HG03442 (cell line): ENCODE data around the gene TMEM40.
A peak's percentile ranks its signal among the peaks of the same experiment; 100 is the strongest.
"Not testable (repeated sequence)": the region's sequence is repeated elsewhere in the genome, so short reads cannot be mapped to it uniquely, and the experiment has no call there.

ENCODE experiments used
- ATAC-seq: cut with Tn5 transposase; IDR thresholded peaks from one replicate; pipeline ENCODE4 v1.9.1; 2021; ENCODE audit warnings: mild to moderate bottlenecking, moderate library complexity; ENCODE audit not compliant: unreplicated experiment

Gene TMEM40

DNA sequence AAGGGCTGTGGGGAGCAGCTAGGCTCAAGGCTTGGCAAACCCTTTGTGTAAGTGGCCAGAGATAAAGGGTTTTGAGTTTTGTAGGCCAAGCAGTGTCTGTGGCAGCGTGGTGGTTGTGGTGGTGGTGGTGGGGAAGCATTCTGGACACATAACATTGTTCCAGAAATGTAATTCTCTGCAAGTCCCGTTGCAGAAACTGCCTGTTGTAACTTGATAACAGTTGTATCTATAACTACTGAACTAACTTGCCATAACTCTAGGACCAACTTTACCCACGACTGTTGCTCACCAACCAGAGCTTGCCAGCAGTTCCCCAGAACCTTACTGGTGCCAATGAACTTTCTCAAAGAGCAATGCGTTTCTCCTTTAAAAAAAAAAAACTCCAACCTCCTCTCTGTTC lies 18.1 kb upstream of the TMEM40 start:
- no peak for ATAC-seq

DNA sequence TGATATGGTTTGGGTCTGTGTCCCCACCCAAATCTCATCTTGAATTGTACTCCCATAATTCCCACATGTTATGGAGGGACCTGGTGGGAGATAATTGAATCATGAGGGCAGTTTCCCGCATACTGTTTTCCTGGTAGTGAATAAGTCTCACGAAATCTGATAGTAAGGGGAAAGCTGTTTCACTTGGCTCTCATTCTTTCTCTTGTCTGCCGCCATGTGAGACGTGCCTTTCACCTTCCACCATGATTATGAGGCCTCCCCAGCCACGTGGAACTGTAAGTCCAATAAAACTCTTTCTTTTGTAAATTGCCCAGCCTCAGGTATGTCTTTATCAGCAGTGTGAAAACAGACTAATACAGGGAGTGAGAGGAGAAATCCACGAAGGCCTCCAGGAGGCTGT lies 16.9 kb upstream of the TMEM40 start:
- ATAC-seq, result not testable (repeated sequence)

DNA sequence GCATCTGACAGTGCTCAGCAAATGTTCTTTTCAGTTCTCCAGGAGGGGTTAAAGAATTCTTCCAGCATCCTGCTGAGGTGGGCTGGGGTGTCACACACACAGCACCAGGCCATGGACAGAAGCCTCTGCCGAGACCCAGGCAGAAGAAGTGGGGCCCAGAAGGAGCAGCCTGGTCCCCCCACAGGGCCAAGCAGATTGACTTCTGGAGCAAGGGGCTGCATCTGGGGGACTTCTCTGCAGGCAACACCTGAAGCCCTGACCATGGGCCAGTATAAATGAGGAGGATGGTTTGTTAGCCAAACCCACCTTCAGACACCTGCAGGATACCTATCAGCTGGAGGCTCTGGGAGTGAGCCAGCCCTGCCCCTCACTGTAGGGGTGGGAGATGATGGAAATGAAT lies 16.2 kb upstream of the TMEM40 start:
- ATAC-seq, result no peak

DNA sequence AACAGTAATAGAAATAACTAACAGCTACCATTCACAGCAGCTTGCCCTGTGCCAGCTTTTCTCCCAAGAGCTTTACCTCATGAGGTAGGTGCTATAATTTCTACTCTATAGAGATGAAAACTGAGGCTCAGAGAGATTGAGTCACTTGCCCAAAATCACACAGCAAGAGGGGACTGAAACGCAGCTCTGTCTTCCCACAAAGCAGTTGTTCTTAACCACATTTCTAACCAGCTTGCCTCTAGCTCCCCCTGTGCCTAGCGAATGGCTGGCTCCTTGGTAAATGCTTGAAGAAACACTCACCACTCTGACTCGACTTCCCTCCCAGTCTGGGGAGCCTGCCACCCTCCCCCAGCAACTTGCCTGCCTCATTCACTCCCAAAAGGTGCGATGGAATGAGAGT lies 15.6 kb upstream of the TMEM40 start:
- no peak for ATAC-seq

DNA sequence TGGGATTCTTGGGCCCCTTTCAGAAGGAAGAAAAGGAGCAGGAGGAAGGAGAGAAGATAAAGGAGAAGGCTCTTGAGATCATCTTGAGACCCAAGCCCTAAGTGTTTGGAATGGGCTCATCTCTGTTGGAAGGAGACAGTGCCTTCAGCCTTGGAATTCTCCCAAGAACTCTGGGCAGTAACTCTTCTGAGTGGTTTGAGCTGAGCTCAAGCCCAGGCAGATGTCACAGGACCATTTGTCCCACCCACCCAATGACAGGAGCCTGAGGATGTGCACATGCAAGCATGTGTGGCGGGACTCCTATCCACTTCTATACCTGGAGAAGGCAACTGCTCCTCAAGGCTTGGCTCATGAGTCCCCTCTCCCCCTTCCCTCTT lies 14.6 kb upstream of the TMEM40 start:
- no peak for ATAC-seq

DNA sequence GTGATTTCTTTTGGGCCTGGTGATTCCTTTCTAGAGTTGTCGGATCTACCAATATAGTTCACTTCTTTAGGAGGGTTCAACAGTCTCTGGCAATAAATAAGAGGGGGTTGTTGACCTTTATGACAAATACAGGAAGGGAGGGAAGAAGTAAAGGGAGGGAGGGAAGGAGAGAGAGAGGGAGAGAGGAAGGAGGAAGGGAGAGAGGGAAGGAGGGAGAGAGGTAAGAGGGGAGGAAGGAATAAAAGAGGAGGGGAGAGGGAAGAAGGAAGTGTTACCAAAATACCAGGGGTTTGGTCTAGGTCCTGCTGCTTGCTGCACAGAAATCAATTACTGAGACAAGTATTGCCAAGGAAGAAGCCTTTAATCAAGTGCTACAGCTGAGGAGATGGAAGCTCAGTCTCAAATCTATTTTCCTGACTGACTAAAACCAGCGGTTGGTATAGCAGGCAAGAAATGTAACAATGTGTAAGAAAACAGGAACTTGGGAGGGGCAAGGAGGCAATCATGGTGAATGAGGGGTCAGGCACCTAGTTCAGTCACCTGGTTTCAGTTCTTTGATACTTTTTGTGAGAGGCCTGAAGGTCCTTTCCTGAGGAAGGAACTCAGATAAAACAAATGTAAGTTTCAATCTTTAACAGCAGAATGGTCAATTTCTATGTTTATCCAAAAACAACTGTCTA lies 14.1 kb upstream of the TMEM40 start:
- no peak for ATAC-seq

DNA sequence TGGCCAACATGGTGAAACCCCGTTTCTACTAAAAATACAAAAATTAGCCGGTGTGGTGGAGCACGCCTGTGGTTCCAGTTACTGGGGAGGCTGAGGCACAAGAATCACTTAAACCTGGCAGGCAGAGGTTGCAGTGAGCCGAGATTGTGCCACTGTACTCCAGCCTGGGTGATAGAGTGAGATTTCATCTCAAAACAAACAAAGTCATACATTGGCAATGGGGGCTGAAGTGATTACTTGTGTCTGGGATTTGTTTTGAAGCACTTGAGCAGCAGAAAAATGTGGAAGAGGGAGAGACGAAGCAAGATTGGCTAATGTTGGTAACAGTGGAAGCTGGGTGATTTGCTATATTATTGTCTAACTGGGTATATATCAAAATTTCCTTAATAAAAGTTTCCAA lies 13.4 kb upstream of the TMEM40 start:
- no peak for ATAC-seq

DNA sequence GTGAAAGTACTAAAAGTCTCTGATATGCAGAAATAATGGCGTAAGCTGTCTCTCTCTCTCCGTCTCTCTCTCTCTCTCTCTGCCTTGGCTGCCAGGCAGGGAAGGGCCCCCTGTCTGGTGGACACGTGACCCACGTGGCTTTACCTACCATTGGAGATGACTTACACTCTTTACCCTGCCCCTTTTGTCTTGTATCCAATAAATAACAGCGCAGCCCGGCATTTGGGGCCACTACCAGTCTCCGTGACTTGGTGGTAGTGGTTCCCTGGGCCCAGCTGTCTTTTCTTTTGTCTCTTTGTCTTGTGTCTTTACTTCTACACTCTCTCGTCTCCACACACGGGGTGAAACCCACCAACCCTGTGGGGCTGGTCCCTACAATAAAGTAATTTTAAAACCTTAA lies 12.2 kb upstream of the TMEM40 start:
- no peak for ATAC-seq

DNA sequence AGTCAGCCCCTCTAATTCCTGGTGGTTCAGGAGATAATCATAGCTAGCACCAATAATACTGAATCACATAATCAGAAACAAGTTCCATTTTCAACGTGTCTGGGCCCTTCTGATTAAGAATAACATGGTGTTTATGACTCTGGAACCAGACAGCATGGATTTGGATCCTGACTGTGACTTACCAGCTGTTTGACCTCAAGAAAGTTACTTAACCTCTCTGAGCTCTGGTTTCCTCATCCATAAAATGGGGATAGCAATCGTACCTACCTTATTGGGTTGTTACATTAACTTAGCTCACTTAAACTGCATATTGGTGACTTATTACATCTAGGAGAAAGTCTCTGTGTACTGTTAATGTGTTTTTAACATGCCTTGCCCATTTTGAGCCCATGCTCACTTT lies 10.7 kb upstream of the TMEM40 start:
- ATAC-seq, result no peak

DNA sequence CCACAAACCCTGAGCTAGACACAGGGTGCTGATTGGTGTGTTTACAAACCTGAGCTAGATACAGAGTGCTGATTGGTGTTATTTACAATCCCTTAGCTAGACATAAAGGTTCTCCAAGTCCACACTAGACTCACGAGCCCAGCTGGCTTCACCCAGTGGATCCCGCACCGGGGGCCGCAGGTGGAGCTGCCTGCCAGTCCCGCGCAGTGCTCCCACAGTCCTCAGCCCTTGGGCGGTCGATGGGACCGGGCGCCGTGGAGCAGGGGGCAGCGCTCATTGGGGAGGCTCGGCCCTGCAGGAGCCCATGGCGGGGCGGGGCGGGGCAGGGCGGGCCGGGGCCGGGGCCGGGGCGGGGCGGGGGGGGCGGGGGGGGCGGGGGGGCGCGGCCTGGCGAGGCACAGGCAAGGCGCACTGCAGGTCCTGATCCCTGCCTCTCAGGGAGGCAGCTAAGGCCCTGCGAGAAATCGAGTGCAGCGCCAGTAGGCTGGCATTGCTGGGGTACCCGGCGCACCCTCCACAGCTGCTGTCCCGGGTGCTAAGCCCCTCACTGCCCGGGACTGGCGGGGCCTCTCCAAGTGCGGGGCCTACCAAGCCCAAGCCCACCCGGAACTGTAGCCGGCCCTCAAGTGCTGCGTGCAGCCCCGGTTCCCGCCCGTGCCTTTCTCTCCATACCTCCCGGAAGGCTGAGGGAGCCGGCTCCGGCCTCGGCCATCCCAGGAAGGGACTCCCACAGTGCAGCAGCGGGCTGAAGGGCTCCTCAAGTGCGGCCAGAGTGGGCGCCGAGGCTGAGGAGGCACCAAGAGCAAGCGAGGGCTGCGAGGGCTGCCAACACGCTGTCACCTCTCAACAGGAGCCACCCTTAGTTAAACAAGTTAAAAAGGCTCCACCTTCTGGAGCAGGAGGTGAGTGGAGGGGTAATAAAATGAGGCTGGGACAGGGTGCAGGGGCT lies 9.8 kb upstream of the TMEM40 start:
- no peak for ATAC-seq

DNA sequence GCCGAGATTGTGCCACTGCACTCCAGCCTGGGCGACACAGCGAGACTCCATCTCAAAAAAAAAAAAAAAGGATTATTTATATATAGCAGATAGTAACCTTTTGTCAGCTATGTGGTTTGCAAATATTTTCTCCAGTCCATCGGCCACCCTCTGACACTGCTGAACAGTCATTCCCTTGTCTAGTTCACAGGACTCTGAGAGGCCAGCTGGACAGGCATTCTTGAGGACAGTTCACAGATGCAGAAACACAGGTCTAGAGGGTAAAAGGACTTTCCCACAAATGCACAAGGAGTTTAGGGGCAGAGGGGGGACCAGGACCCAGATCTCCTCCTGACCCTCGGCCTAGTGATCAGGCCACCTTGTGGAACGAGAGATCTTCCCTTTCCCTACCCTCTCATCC lies 7.5 kb upstream of the TMEM40 start:
- no peak for ATAC-seq

DNA sequence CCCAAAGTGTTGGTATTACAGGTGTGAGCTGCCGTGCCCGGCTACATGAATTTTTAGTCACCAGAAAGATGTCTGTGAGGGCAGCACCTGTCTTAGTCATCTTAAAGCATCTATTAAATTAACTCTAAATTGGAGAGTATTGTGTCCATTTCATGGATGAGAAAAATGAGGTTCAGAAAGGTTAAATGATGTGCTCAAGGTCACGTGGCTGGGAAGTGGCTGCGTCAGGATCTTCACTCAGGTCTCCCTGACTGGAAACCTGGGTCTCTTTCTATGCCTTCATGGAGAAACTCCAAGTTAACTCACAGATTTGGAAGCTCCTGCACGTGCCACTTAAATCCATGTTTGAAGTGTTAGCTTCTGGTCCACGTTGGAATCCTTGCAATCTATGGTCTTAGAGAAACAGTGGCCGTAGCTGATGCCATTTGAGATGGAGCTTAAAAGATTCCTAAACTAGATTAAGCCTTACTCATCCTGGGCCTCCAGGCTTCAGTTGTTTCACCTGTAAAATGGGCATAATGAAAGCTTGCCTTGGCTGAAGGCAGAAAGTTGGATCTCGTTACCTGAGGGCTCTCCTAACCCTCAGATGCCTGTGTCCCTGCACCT lies 5.2 kb upstream of the TMEM40 start:
- no peak for ATAC-seq

DNA sequence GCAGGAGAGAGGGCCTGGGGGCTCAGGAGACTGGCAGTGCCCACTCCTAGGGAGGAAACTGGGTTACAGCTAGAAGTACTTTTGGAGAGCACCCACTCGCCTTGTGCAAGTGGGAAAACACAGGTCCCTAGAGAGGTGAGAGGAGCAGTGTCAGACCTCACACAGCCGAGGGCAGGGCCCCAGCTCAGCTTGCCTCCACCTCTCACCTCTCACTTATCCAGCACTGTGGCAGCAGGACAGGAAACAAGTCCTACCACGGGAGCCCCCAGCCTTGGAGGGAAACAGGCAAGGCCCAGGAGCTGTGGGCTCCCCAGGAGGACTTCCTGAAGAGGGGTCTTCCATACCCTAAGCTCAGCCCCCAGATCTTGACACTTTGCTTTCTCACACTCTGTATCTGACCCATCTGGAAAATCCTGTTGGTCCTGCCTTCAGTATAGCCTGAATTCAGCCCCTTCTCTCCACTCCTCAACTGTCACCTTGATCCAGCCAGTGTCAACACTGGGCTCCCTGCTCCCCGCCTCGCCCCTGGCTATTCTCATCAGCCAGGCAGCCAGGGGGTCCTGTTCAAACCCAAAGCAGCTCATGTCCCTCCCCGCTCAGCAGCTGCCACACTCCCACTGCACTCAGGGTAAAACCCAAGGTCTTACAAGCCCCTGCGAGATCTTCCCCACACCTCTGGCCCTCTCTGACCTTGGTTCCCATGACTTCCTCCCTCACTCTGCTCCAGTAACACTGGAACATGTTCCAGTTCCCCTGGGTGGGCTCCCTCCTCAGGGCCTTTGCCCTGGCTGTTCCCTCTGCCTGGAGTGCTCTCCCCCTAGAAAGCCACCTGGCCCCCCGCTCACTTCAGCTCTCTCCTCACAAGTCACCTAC lies 870 bp upstream of the TMEM40 start:
- ATAC-seq, result peak; percentile 42

DNA sequence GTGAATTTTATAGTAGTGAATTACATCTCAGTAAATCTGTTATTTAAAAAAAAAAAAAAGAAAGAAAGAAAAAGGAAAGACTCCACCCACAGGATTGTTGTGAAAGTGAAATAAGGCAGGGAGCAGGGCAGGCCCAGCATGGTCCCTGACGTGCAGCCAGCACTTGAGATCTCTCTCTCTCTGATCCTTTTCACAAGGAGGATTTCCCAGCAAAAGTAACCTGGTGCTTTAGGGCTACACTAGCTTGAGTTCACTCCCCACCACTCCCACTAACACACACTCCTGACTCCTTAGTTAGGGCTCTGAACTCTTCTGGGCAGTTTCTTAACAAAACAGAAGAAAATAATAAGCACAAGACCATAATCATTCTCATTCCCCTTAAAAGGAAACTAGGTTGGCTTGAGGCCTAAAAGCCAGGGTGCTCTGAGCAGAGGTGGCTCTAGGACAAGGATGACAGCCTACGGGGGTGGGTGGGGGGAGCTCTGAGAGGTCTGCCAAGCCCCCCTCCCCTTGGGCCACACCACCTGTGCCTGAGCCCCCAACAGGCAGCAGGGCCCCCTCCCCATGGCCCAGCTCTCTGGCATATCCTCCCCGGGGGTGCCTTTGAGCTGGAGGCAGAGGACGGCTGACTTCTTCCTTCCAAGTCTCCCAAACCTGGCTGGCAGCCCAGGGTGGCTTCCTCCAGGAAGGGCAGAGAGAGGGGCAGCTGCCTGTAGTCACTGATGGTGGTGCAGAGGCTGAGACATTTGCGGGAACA lies 856 bp downstream of the TMEM40 start:
- no peak for ATAC-seq

DNA sequence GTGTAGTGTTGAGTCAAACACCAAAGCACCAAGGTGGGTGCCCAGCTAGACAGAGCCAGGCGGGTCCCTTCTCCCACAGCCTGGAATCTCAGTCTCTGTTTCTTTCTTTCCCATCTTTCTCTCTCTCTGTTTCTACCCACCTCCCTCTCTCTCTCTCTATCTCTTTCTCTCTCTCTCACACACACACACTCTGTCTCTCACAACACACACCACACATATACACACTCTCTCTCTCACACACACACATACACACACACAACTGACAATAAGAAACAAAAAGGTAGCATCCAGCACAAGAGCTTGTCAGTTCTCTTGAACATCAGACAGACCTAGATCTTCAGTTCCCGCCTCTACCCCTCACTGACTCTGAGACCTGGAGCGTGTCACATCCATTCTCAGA lies 2.4 kb downstream of the TMEM40 start:
- ATAC-seq, result no peak

DNA sequence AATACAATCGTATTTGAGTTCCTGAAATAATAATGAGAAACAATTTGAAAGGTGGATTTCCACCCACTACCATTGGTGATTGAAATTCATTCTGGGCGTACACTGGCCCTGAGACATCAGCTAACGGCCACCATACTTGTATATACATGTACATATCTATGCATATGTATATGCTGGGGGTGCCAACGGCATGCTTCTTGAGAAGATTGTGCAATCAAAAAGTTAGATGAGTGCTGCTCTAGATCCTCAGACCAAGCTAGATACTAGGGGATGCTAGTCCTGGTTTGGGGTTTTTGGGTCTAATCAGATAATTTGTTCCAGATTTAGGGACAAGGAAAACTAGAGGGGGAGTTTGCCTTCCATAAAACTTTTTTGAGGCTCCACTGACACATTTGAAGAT lies 2.9 kb downstream of the TMEM40 start:
- no peak for ATAC-seq

DNA sequence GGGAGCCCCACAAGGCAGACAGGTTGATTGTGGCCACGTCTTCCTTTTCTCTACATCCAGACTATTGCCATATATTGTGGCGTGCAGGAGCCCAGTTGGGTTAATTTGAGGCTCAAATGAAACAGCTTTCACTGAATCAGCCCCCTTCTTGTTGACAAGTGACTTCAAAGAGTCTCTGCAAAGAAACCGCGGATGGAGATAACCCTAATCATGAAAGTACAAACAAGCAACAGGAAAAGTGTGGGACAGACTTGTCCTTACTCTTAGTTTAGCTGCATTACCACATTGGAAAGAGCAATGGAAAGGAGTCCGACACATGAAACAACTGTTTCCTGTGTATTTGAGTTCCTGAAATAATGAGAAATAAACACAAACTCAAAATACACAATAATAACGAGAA lies 3.3 kb downstream of the TMEM40 start:
- ATAC-seq, result no peak

DNA sequence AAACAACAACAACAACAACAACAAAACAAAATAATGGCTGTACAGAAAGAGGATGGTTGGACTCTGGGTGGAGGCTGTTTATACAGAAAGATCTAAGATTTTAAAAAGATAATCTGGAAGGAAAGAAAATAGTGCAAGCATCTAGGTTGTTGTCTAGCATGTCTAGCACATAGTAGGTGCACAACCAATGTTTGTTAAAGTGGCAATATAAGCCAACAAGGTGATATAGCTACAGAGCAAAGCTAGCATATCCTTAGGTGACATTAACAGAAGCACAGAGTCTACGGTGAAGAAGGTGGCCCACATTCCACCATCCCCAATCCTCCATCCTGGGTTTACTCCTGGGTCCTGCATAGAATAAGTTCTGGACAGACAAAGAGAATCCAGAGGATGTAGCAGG lies 4.7 kb downstream of the TMEM40 start:
- ATAC-seq, result no peak

DNA sequence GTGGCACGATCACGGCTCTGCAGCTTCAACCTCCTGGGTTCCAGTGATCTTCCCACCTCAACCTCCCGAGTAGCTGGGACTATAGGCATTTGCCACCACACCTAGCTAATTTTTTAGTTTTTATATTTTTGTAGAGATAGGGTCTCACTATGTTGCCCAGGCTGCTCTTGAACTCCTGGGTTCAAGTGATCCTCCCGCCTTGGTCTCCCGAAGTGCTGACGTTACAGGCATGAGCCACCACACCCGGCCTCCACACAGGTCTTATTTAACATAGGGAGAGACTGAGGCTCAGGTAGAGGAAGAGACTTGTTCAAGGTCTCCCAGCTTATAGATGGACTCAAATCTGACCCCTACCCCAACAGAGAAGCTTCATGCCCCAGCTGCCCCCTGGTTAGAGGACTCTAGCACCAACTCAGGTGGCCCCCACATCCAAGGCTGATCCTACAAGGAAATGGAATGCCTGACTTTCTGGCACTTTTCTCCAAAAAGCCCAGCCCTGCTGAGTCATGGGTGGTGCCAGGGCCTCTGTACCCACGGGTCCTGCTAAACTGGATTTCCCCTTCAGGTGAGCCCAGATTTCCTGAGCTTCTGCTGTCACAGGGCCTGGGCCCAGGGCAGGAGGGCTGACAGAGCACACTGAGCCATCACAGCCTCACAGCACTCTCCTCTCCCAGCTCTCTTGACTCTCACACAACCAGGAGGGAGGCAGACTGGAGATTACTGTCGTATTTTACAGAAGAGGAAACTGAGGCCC lies 5.6 kb downstream of the TMEM40 start:
- ATAC-seq, result no peak

DNA sequence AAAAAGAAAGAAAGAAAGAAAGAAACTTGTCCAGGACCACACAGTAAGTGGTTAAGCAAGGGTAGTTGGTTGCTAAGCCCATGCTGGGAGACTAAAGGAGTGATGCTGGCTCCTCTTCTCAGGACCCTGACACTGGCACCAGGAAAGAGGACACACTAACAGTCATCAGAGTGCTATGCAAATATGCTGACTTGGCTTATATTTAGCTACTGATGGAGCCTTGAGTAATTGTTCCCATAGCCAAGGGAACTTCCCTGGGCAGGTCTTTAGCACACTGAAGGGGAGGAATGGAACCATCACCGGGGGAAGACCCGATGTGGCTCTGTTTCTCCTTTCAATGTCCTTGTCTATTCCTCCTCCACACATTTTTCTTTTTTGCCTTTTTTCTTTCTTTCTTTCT lies 6.2 kb downstream of the TMEM40 start:
- no peak for ATAC-seq
